T-helper 9 cell (primary cell): ENCODE measurements around the gene NOTCH4.
"Not testable (repeated sequence)": the region's sequence is repeated elsewhere in the genome, so short reads cannot be mapped to it uniquely, and the experiment has no call there.

Source experiments
- DNase-seq: peaks from one replicate; pipeline ENCODE4 v3.0.0-alpha.2; 2020

The NOTCH4 gene

DNA sequence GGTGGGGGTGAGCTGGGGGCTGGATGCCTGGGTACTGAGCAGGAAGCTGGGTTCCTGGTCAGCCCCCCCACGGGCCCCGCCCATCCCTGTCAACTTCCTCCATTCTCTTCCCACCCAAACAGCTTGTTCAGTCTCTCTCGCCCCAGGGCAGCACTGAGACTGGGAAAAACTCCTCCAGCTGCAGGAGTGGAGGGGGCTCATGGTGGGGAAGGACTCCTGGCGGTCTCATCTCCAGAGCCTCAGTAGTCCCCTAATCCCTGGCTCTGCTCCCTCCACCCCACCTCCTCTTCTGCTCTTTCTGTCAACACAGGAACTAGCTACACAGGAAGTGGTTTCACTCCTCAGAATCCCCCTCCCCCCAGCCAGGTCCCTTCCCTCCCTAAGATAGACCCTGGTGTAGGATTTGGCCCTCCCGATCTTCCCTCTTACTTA lies 31.2 kb downstream of the NOTCH4 start, which contains the start of gene GPSM3:
TSS of gene GPSM3 (minus strand) at position 36 of the 432 bp plus-strand sequence. CDS start 130 bp downstream, outside the sequence.
- DNase-seq, result peak; percentile 34

- no peak for DNase-seq
These were observed 31.9 kb downstream of the NOTCH4 start for GRCh38 chr6:32191696-32192607.

DNA sequence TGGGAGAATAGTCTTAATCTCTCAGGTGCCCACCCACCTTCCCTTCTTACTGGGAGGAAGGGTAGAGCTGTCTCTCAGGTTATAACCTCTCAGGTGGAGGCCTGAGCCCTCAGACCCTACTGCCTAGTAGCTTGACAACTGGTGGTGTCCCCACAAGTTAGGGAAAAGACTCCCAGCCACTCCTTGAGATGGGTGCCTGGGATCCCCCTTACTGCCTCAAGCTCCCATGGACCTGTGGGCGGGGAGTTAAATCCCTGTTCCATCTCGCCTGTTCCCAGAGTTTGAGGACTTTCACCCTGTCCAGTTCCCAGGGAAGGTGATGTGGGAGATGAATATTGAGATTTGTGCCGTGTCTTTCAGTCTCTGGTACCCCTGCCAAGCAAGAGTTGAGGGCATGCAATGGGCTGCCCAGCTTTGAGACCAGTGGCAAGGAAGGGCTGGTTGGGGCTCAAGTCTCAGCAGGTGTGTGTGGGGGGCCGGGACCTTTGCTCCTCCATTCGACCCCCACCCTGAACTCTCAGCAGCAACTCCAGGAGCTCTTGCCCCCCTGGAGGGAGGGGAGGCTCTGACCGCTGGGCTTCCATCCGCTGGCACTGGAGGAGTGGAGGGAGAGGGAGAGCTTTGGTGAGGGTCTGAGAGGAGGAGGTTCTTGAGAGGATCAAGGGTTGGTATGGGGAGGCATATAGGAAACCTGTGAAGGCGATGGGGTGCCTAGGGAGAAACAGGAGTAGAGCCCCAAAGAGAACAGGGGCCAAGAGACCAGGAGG lies 32.8 kb downstream of the NOTCH4 start:
- no peak for DNase-seq

DNA sequence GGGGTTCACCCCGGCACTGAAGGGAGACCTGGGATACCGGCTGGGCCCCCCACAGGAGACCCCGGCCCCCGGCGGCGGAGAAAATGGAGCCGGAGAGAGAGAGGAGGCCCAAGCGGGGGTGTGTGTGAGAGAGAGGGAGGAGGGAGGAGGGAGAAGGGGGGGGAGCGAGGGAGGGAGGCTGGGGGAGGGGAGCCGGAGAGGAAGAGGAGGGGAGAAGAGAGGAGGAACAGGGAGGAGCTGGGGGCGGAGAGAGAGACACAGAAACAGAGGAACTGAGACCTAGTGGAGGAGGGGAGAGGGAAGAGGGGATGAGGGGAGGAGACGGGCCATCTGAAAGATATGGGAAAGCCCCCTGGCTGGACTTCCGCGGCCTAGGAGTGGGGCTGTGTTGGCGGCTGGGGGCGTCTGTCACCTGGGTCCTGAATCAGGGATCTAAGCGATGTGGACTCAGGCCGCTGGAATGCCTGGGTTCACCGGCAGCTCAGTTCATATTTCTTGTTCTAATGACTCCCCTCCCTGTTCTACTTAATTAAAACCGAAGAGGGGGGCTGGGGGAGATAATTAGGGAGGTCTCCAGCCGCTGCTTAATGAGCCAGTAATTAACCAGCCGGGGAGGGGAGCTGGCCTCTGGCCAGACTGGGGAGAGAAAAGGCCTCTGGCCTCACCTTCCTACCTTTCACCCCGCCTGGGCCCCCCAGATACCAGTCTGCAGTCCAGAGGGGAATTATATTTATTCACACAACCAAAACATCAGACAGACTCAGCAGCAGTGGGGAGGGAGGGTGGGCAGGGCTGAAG lies 33.6 kb downstream of the NOTCH4 start, which contains the start of gene PBX2:
TSS of gene PBX2 (minus strand) at position 149 of the 798 bp plus-strand sequence. CDS start 287 bp downstream, outside the sequence.
- DNase-seq, result peak; percentile 64

DNA sequence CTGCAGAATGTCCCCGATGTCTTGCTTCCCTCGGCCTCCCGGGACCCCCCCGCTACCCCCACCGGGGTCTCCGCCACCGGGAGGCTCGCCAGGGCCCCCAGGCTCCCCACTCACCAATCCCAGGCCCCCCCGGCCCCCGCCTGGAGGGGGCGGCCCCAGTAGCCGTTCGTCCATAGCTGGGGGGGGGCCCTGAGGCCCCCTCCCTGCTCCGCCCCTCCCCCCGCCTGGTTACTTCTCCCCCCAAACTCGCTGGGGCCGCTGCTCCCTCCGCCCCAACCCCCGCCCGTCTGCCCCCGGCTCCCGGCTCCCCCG lies 34.2 kb downstream of the NOTCH4 start:
- no peak for DNase-seq

- no peak for DNase-seq
These were observed 34.7 kb downstream of the NOTCH4 start for GRCh38 chr6:32189069-32189741.

- DNase-seq, result no peak
These were observed 35.3 kb downstream of the NOTCH4 start for GRCh38 chr6:32188381-32189068.

- not testable (repeated sequence) for DNase-seq
These were observed 36.0 kb downstream of the NOTCH4 start for GRCh38 chr6:32187725-32188380.

DNA sequence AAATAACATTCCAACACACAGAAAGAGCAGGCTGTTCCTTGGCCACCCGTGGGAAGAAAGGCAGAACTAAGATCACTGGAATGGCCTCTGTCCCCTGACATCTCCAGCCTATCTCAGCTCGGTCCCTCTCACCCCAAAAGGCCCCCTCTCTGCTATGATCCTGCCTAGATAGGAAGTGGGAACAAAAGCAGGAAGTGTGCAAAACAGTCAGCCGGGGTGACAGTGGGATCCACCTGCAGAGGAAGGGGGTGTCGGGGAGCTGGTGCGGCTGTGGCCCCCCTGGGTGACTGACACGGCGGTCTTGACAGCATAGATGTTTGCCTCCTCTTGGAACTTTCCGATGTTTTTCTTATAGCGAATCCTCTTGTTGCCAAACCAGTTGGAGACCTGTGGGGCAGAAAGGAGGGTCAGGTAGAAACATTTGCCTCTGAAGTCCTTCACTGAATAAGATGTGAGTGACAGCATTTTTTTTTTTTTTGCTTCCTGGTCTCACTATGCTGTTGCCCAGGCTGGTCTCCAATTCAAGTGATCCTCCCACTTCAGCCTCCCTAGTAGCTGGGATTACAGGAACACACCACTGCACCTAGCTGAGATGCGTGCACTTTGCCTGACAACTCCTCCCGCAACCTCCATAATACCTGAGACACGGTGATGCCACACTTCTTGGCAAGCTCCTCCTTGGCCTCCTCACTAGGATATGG lies 36.7 kb downstream of the NOTCH4 start:
- DNase-seq, result no peak

DNA sequence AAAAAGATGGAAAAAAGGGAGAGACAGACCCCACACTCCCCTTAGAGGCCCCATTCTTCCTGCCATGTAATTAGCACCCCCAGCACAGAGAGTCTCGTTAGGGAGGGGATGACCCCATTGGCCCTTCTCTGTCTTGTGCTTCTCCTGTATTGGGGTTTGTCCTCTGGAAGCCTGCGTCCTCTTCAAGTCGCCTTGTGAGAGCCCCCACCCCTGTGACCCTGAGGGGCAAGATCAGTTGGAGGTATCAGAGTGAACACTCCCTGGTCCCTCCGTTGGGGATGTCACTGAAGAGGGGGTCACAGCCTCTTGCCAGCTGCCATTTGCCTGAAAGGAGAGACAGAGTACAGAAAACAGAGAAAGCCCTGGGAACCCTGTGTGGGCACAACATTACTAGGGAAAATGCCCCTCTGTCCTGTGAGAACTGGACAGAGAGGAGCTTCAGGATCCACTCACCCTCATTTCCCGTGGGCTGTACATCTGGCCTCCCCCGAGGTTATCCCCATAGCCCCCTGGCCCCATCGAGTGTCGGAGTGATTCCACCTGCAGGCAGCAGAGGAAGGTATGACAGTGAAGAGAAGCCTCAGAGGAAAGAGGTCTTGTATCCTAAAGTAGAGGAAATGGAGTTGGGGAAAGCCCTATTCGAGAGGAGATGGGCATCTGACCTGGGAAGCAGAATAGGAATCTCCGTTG lies 37.6 kb downstream of the NOTCH4 start:
- DNase-seq, result not testable (repeated sequence)

DNA sequence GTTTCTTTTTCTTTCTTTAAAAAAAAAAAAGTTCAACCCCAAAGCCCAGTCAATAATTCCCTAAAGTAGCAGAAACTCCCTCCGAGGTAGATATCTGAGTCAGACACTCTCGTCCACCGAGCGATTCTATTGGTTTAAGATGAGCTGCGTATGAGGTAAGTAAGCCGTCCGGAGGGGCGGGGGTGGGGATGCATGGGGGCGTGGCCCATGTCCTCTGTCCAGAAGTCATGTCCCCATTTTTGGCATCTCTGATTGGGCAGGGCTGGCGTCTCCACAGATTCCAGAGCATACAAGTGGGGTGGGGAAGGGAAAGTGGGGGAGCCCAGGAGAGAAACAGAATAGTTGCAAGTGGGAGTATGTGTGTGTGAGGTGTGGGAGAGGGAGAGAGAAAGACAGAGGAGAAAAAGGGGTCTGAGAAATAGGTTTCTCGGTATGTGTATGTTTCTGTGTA lies 38.2 kb downstream of the NOTCH4 start:
- DNase-seq, result peak; percentile 44

DNA sequence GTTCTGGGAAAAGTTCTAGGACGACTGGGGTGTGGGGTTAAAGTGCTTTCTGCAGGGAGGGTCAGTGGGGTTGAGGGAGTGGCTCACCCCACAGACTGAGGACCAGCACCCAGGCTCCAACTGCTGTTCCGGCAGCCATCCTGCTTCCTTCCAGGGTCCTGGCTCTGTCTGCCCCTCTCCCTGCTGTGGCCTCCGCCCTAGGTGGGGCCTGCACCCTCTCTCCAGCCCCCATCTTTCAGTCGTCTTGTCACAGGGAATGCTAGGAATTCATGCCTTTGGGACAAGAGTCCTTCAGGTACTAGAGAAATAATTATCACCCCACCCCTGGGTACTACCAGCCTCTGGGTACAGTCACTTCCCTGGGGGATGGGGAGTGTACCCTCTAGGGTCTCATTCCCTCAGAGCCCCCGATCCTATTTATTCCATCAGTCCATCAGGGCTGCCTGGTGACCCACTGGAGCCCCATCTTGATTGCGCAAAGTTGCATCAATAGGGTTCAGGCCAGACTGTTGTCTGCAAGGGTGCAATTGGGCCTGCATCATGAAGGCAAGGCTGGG lies 39.7 kb downstream of the NOTCH4 start, which contains the start of gene AGER:
TSS of gene AGER (minus strand) at position 170 of the 557 bp plus-strand sequence. CDS start at position 139, 31 bp downstream.
- DNase-seq, result no peak

DNA sequence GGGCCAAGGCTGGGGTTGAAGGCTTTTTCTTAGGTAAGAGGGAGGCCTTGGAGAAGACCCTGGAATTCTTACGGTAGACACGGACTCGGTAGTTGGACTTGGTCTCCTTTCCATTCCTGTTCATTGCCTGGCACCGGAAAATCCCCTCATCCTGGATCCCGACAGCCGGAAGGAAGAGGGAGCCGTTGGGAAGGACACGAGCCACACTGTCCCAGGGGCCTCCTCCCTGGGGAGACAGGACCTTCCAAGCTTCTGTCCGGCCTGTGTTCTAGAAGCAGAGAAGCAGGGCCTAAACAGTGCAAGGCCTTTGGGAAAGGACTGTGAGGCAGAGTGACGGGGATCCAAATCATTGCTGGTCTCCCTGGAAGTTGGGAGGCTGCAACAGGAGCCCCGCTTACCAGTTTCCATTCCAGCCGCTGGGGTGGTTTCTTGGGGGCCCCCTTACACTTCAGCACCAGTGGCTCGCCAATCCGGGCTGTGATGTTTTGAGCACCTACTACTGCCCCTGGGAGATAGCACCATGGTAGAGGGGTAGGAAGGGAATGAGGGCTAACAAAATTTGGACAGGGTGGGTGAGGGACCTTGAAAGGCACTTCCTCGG lies 40.3 kb downstream of the NOTCH4 start:
- no peak for DNase-seq

- DNase-seq, result no peak
These were observed 40.8 kb downstream of the NOTCH4 start for GRCh38 chr6:32183030-32183429.

DNA sequence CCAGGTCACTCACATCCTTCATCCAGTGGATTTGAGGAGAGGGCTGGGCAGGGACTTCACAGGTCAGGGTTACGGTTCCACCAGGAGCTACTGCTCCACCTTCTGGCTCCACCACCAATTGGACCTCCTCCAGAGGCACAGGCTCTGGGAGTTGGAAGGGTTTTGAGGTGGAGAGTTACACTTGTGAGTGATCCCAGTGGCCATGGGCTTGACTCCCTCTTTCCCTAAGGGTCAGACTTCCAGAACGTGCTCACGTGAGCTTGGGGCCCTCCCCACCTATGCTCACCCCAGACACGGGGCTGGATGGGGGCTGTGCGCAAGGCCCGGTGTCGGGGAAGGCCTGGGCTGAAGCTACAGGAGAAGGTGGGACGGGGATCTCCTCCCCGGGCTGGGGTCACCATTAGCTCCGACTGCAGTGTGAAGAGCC lies 41.3 kb downstream of the NOTCH4 start:
- no peak for DNase-seq

DNA sequence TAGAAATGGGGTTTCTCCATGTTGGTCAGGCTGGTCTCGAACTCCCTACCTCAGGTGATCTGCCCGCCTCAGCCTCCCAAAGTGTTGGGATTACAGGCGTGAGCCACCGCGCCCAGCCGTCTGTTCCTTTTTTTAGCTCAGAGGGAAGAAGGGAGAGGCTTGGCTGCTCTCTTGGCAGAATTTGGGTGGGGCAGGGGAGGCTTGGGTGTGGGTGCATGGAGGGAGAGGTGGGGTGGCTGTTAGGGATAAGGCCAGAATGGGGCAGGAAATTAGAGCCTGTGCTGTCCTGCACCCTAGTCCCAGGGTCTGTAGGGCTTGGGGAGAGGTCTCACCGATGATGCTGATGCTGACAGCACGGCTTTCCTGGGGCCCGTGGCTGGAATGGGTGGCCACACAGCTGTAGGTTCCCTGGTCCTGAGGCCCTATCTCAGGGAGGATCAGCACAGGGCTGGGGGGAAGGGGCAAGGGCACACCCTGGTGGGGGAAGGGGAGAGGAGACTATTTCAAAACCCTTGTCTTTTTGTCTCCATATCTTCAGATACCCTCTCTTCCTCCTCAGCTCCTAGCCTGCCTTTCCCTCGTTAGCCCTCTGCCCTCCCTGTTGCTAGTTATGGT lies 41.8 kb downstream of the NOTCH4 start:
- no peak for DNase-seq

- DNase-seq, result no peak
These were observed 42.6 kb downstream of the NOTCH4 start for GRCh38 chr6:32181148-32181702.
